SU-DHL-6 (cell line): ENCODE results near the gene ADAMTS4.

Source experiments
- H2AFZ ChIP-seq: fragments of 200-600 bp; sonication (generic); 2 replicates; pipeline ENCODE4 v1.6.1; 2014; ENCODE audit warnings: low read depth, mild to moderate bottlenecking, moderate library complexity, mixed read lengths, antibody characterized with exemption, low read length; ENCODE audit not compliant: severe bottlenecking
- H3F3A ChIP-seq: fragments of 200-600 bp; shearing (Covaris generic); 2 replicates; pipeline ENCODE4 v1.6.0; 2016; ENCODE audit warnings: antibody characterized with exemption, mild to moderate bottlenecking; ENCODE audit not compliant: insufficient read depth
- H3K27ac ChIP-seq: fragments of 200-600 bp; sonication (generic); 2 replicates; pipeline ENCODE4 v1.5.1; 2016; ENCODE audit warnings: low read depth, mild to moderate bottlenecking, low read length, moderate library complexity, mixed read lengths
- H3K27me3 ChIP-seq: fragments of 200-600 bp; sonication (generic), shearing (Covaris generic); 2 replicates; pipeline ENCODE4 v1.6.0; 2014; ENCODE audit warnings: mild to moderate bottlenecking, low read length
- H3K36me3 ChIP-seq: fragments of 200-600 bp; sonication (generic); 2 replicates; pipeline ENCODE4 v1.6.1; 2014; ENCODE audit warnings: mild to moderate bottlenecking, low read length, mixed read lengths
- H3K4me2 ChIP-seq: fragments of 300-600, 200-600 bp; shearing (Covaris generic), sonication (generic); 2 replicates; pipeline ENCODE4 v1.6.0; 2014; ENCODE audit warnings: low read length, low read depth, mild to moderate bottlenecking; ENCODE audit not compliant: poor library complexity, severe bottlenecking
- H3K4me3 ChIP-seq: fragments of 200-600 bp; sonication (generic); 2 replicates; pipeline ENCODE4 v1.5.1; 2014; ENCODE audit warnings: antibody characterized with exemption, low read length, mild to moderate bottlenecking, mixed read lengths; ENCODE audit not compliant: insufficient read depth, poor library complexity, severe bottlenecking
- H3K79me2 ChIP-seq: fragments of 200-600 bp; sonication (generic); 2 replicates; pipeline ENCODE4 v1.6.1; 2014; ENCODE audit warnings: mild to moderate bottlenecking, low read length, moderate library complexity; ENCODE audit not compliant: insufficient read depth
- H3K9ac ChIP-seq: fragments of 200-600 bp; sonication (generic); 2 replicates; pipeline ENCODE4 v1.7.0; 2014; ENCODE audit warnings: mild to moderate bottlenecking, low read length
- H3K9me2 ChIP-seq: fragments of 200-600 bp; sonication (generic); replicated peaks from 2 replicates; pipeline ENCODE4 v1.6.1; 2014; ENCODE audit warnings: low read length; ENCODE audit not compliant: insufficient read depth
- H3K9me3 ChIP-seq: fragments of 200-600 bp; sonication (generic); 2 replicates; pipeline ENCODE4 v1.6.1; 2014; ENCODE audit warnings: low read length, mixed read lengths; ENCODE audit not compliant: insufficient read depth
- H4K20me1 ChIP-seq: fragments of 200-600 bp; sonication (generic); 2 replicates; pipeline ENCODE4 v1.6.1; 2014; ENCODE audit warnings: low read depth, mild to moderate bottlenecking, antibody characterized with exemption, low read length, moderate library complexity, mixed read lengths
- CTCF ChIP-seq: fragments of 200-600 bp; sonication (generic); IDR thresholded peaks from one replicate; pipeline ENCODE4 v1.5.1; 2017; ENCODE audit warnings: antibody characterized with exemption, mild to moderate bottlenecking, low read length, moderate library complexity; ENCODE audit not compliant: insufficient read depth, poor library complexity, severe bottlenecking
- EZH2phosphoT487 ChIP-seq: fragments of 200-600 bp; sonication (generic), shearing (Covaris generic); conservative IDR thresholded peaks from 2 replicates; pipeline ENCODE4 v1.6.1; 2018; ENCODE audit warnings: mild to moderate bottlenecking, antibody characterized with exemption, low read length, moderate library complexity, mixed read lengths

Gene ADAMTS4

GRCh38 chr1:161241682-161242081, 42.8 kb upstream of the ADAMTS4 start:
- H3F3A ChIP-seq, result no peaks in the 10 kb centered on the region
- no peaks in the 10 kb centered on the region for H3K79me2 ChIP-seq
- no peak overlapping the region for H2AFZ ChIP-seq
- no peaks in the 10 kb centered on the region for H3K36me3 ChIP-seq
- H3K27me3 ChIP-seq, result no peaks in the 10 kb centered on the region
- no peak overlapping the region for H3K4me2 ChIP-seq
- no peaks in the 10 kb centered on the region for H3K9me3 ChIP-seq
- no peak overlapping the region for H3K9ac ChIP-seq
- H3K9me2 ChIP-seq, result no peaks in the 10 kb centered on the region
- no peak for TF ChIP-seq CTCF
- no peak for TF ChIP-seq EZH2phosphoT487
- no peak overlapping the region for H3K4me3 ChIP-seq
- H4K20me1 ChIP-seq, result no peaks in the 10 kb centered on the region
- H3K27ac ChIP-seq, result no peak overlapping the region

DNA sequence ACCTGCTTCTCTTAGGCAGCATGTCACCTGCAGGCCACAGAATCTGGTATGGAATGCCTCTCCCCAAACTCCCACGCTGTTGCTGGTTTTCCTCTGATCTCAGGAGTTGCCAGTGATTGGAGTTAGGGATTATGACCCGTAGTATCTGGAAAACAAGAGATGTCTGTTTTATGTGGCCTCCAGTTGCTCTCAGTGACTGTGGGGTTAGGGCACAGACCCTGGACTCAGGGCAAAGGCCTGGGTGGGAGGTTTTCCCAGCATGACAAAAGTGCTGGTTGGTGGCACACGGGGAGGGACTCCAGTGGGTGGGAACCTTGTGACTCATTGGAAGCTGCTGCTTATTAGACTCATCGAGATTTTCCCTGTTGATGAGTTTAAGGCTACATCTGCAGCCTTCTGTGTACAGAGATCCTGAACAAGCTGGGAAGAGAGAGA, 39.2 kb upstream of the ADAMTS4 start, which contains the start of gene NR1I3:
NR1I3 (minus strand) TSS at position 165 of the 435 bp plus-strand sequence. CDS start 1,638 bp downstream, outside the sequence.
- no peaks in the 10 kb centered on the region for H4K20me1 ChIP-seq
- H3K79me2 ChIP-seq, result no peaks in the 10 kb centered on the region
- H3F3A ChIP-seq, result no peaks in the 10 kb centered on the region
- H3K4me2 ChIP-seq, result no peak within 1 kb of the TSS
- H2AFZ ChIP-seq, result no peak within 1 kb of the TSS
- no peak for TF ChIP-seq CTCF
- no peak for TF ChIP-seq EZH2phosphoT487
- H3K4me3 ChIP-seq, result no peak within 1 kb of the TSS
- H3K9ac ChIP-seq, result no peak within 1 kb of the TSS
- H3K27me3 ChIP-seq, result no peaks in the 10 kb centered on the region
- H3K9me3 ChIP-seq, result no peaks in the 10 kb centered on the region
- no peaks in the 10 kb centered on the region for H3K9me2 ChIP-seq
- no peaks in the 10 kb centered on the region for H3K36me3 ChIP-seq
- no peak within 1 kb of the TSS for H3K27ac ChIP-seq

GRCh38 chr1:161235957-161236775, 37.3 kb upstream of the ADAMTS4 start:
- Histone ChIP-seq H3K36me3 (no peaks in the 10 kb centered on the region), H4K20me1 (no peaks in the 10 kb centered on the region), H3K27me3 (no peaks in the 10 kb centered on the region), H3K9ac (no peak overlapping the region), H2AFZ (no peak overlapping the region), H3K4me3 (no peak overlapping the region), H3K79me2 (no peaks in the 10 kb centered on the region), H3K4me2 (no peak overlapping the region), H3K9me2 (no peaks in the 10 kb centered on the region), H3F3A (no peaks in the 10 kb centered on the region), H3K27ac (no peak overlapping the region), H3K9me3 (no peaks in the 10 kb centered on the region)
- TF ChIP-seq EZH2phosphoT487 (no peak), CTCF (no peak)
